GM23338 (cell line): ENCODE measurements around the gene ETV3. TPM values are rescaled to one million over a fixed set of nuclear protein-coding genes. Genes with fewer than 3 reads are reported as not detected.

Experiments
- ATAC-seq: fragments of 200-7000 bp; cut with Tn5 transposase; 3 replicates; pipeline ENCODE4 v1.9.1; 2020
- DNase-seq: peaks from one replicate; pipeline ENCODE4 v3.0.0-alpha.2; 2015; ENCODE audit warnings: low spot score
- H2AFZ ChIP-seq: fragments of 200-600 bp; sonication (generic); 2 replicates; pipeline ENCODE4 v1.8.0; 2016; ENCODE audit warnings: antibody characterized with exemption, mild to moderate bottlenecking, moderate library complexity
- H3F3A ChIP-seq: fragments of 200-600 bp; sonication (generic); replicated peaks from 2 replicates; pipeline ENCODE4 v1.8.0; 2017; ENCODE audit warnings: antibody characterized with exemption, mixed run types, low read depth
- H3K27ac ChIP-seq: fragments of 200-600 bp; sonication (generic); 2 replicates; pipeline ENCODE4 v1.6.1; 2016; ENCODE audit warnings: low read depth
- H3K27me3 ChIP-seq: fragments of 200-600 bp; sonication (generic); 2 replicates; pipeline ENCODE4 v1.8.0; 2016; ENCODE audit warnings: mild to moderate bottlenecking, mixed run types, moderate library complexity; ENCODE audit not compliant: insufficient read depth
- H3K36me3 ChIP-seq: fragments of 200-600 bp; sonication (generic); 2 replicates; pipeline ENCODE4 v1.8.0; 2016; ENCODE audit warnings: mild to moderate bottlenecking; ENCODE audit not compliant: insufficient read depth
- H3K4me1 ChIP-seq: fragments of 200-600 bp; sonication (generic); 2 replicates; pipeline ENCODE4 v1.8.0; 2016; ENCODE audit warnings: mild to moderate bottlenecking, moderate library complexity; ENCODE audit not compliant: insufficient read depth
- H3K4me2 ChIP-seq: fragments of 200-600 bp; sonication (generic); 2 replicates; pipeline ENCODE4 v1.7.1; 2017; ENCODE audit warnings: mixed run types
- H3K4me3 ChIP-seq: fragments of 200-600 bp; sonication (generic); 2 replicates; pipeline ENCODE4 v1.6.1; 2016; ENCODE audit warnings: mixed run types
- H3K79me2 ChIP-seq: fragments of 200-600 bp; sonication (generic); replicated peaks from 2 replicates; pipeline ENCODE4 v1.8.0; 2017; ENCODE audit warnings: mild to moderate bottlenecking; ENCODE audit not compliant: insufficient read depth
- H3K9me2 ChIP-seq: fragments of 200-600 bp; sonication (generic); 2 replicates; pipeline ENCODE4 v1.8.0; 2017; ENCODE audit not compliant: insufficient read depth
- H4K20me1 ChIP-seq: fragments of 200-600 bp; sonication (generic); replicated peaks from 2 replicates; pipeline ENCODE4 v1.8.0; 2017; ENCODE audit warnings: mild to moderate bottlenecking; ENCODE audit not compliant: insufficient read depth
- H3K27ac Mint-ChIP-seq: 2 replicates; pipeline ENCODE4 v1.8.0; 2020; ENCODE audit warnings: inconsistent platforms, mild to moderate bottlenecking, moderate library complexity, mixed read lengths
- H3K27me3 Mint-ChIP-seq: 3 replicates; pipeline ENCODE4 v1.8.0; 2022; ENCODE audit warnings: low read depth, mild to moderate bottlenecking, moderate library complexity, mixed read lengths, inconsistent platforms; ENCODE audit not compliant: insufficient read depth, poor library complexity
- H3K36me3 Mint-ChIP-seq: 3 replicates; pipeline ENCODE4 v1.8.0; 2021; ENCODE audit warnings: low read depth, mild to moderate bottlenecking, inconsistent platforms, moderate library complexity, mixed read lengths
- H3K4me1 Mint-ChIP-seq: 3 replicates; pipeline ENCODE4 v1.8.0; 2020; ENCODE audit warnings: mild to moderate bottlenecking, inconsistent platforms, mixed read lengths
- H3K4me3 Mint-ChIP-seq: 3 replicates; pipeline ENCODE4 v1.8.0; 2021; ENCODE audit warnings: moderate library complexity, mild to moderate bottlenecking, inconsistent platforms, mixed read lengths
- H3K9me3 Mint-ChIP-seq: 3 replicates; pipeline ENCODE4 v1.8.0; 2020; ENCODE audit warnings: moderate library complexity, mild to moderate bottlenecking, inconsistent platforms, mixed read lengths
- CTCF ChIP-seq, 2 experiments: fragments of 200-600 bp in 1 of 2; sonication (generic) in 1 of 2; conservative IDR thresholded peaks; 2 replicates each; pipeline versions ENCODE4 v1.5.1 to v1.6.1; 2016 to 2017; ENCODE audit warnings: antibody characterized with exemption in 2 of 2, low read depth in 2 of 2, mild to moderate bottlenecking in 2 of 2, moderate library complexity in 1 of 2
- ETS1 ChIP-seq: IDR thresholded peaks from 2 replicates; pipeline ENCODE4 v1.6.1; 2016; ENCODE audit warnings: antibody characterized with exemption
- EZH2 ChIP-seq: fragments of 200-600 bp; sonication (generic); IDR thresholded peaks from one replicate; pipeline ENCODE4 v1.8.0; 2017; ENCODE audit warnings: antibody characterized with exemption, mild to moderate bottlenecking, low read depth; ENCODE audit not compliant: unreplicated experiment
- EZH2phosphoT487 ChIP-seq: fragments of 200-600 bp; sonication (generic); IDR thresholded peaks from one replicate; pipeline ENCODE4 v1.8.1; 2018; ENCODE audit warnings: antibody characterized with exemption; ENCODE audit not compliant: unreplicated experiment
- JUNB ChIP-seq: IDR thresholded peaks from one replicate; pipeline ENCODE4 v1.6.1; 2016; ENCODE audit warnings: antibody characterized with exemption; ENCODE audit not compliant: unreplicated experiment
- STAT1 ChIP-seq: IDR thresholded peaks from one replicate; pipeline ENCODE4 v1.6.1; 2016; ENCODE audit warnings: antibody characterized with exemption; ENCODE audit not compliant: unreplicated experiment
- ZNF114 ChIP-seq: fragments of 250-450 bp; sonication (Bioruptor Pico); IDR thresholded peaks from 2 replicates; pipeline ENCODE4 v1.5.0; 2020; ENCODE audit warnings: mild to moderate bottlenecking, moderate library complexity
- ZNF331 ChIP-seq: fragments of 250-450 bp; sonication (Bioruptor Pico); IDR thresholded peaks from 2 replicates; pipeline ENCODE4 v1.5.0; 2020; ENCODE audit warnings: low read depth, mild to moderate bottlenecking, moderate library complexity
- polyA plus RNA-seq: library from polyadenylated mRNA; unstranded; fragments of >200 nt; fragmentation: Nextera tagmentation; extraction: Ambion mirVana; gene quantifications from 2 replicates; pipeline ENCODE4 v1.2.1, GENCODE V29; 2016
- total RNA-seq: library from RNA; depleted of rRNA; stranded (reverse); fragments of >200 nt; shearing (Covaris generic); gene quantifications from 2 replicates; pipeline ENCODE4 v1.2.3, GENCODE V29; 2014

The ETV3 gene
- total and polyA plus RNA-seq, 2 experiments from 2014 or later: 8.1 to 19.6 TPM

- no peak for TF ChIP-seq ETS1
- TF ChIP-seq EZH2phosphoT487: no peak
- no peak for TF ChIP-seq ZNF114 (CRISPR knock-in tag)
- TF ChIP-seq STAT1: no peak
- no peak for TF ChIP-seq EZH2
- TF ChIP-seq ZNF331 (CRISPR knock-in tag): no peak
- TF ChIP-seq JUNB: no peak
- peak overlapping the region; percentile 57; the same call in 1 of the 2 replicates for H3K27ac ChIP-seq
- H3K36me3 ChIP-seq: peaks cover 29% of the 10 kb centered on the region
- H3K4me3 Mint-ChIP-seq: peak overlapping the region; percentile 98
- H3K36me3 Mint-ChIP-seq: peaks cover 38% of the 10 kb centered on the region
- no peak overlapping the region for H2AFZ ChIP-seq
- peak overlapping the region; percentile 83 for H3K4me3 ChIP-seq
- H3K9me2 ChIP-seq: no peaks in the 10 kb centered on the region
- H3K27me3 ChIP-seq: peaks cover 6% of the 10 kb centered on the region; the same call in 1 of the 2 replicates
- H3F3A ChIP-seq: peaks cover 5% of the 10 kb centered on the region; the same call in 1 of the 2 replicates
- peaks cover 13% of the 10 kb centered on the region for H3K27me3 Mint-ChIP-seq
- ATAC-seq (peak; percentile 36), DNase-seq (no peak)
- H3K79me2 ChIP-seq: peaks cover 23% of the 10 kb centered on the region
- H3K4me1 Mint-ChIP-seq: peaks cover 51% of the 10 kb centered on the region
- H3K9me3 Mint-ChIP-seq: no peaks in the 10 kb centered on the region
- peaks cover 27% of the 10 kb centered on the region for H4K20me1 ChIP-seq
- peak overlapping the region; percentile 83 for H3K4me2 ChIP-seq
- H3K27ac Mint-ChIP-seq: peak overlapping the region; percentile 95
- H3K4me1 ChIP-seq: peaks cover 47% of the 10 kb centered on the region
These were observed 581 bp downstream of the ETV3 start for GRCh38 chr1:157137408-157138219.

GRCh38 chr1:157137046-157137407, 1.2 kb downstream of the ETV3 start:
- Histone ChIP-seq H3K4me1 (peaks cover 41% of the 10 kb centered on the region), H3K27ac (no peak overlapping the region), H2AFZ (no peak overlapping the region), H3F3A (peaks cover 5% of the 10 kb centered on the region; the same call in 1 of the 2 replicates), H3K79me2 (peaks cover 23% of the 10 kb centered on the region), H3K9me2 (no peaks in the 10 kb centered on the region), H3K36me3 (peaks cover 32% of the 10 kb centered on the region), H3K4me2 (peak overlapping the region; percentile 83), H3K4me3 (peak overlapping the region; percentile 83), H3K27me3 (peaks cover 4% of the 10 kb centered on the region; the same call in 1 of the 2 replicates), H4K20me1 (peaks cover 27% of the 10 kb centered on the region)
- Mint-ChIP-seq H3K9me3 (no peaks in the 10 kb centered on the region), H3K27ac (no peak overlapping the region), H3K4me3 (peak overlapping the region; percentile 98), H3K27me3 (peaks cover 15% of the 10 kb centered on the region), H3K36me3 (peaks cover 44% of the 10 kb centered on the region), H3K4me1 (peaks cover 47% of the 10 kb centered on the region)
- DNase-seq (no peak), ATAC-seq (no peak)
- TF ChIP-seq EZH2: no peak

- Histone ChIP-seq H3K4me2 (peak overlapping the region; percentile 83; the same call in 1 of the 2 replicates), H3K4me3 (peak overlapping the region; percentile 83), H3F3A (peaks cover 5% of the 10 kb centered on the region; the same call in 1 of the 2 replicates), H3K4me1 (peaks cover 34% of the 10 kb centered on the region), H3K27me3 (no peaks in the 10 kb centered on the region), H3K27ac (no peak overlapping the region), H2AFZ (no peak overlapping the region), H3K36me3 (peaks cover 41% of the 10 kb centered on the region), H4K20me1 (peaks cover 27% of the 10 kb centered on the region), H3K9me2 (no peaks in the 10 kb centered on the region), H3K79me2 (peaks cover 23% of the 10 kb centered on the region)
- H3K4me3 Mint-ChIP-seq: peak overlapping the region; percentile 98
- ATAC-seq (no peak), DNase-seq (no peak)
- peaks cover 40% of the 10 kb centered on the region for H3K4me1 Mint-ChIP-seq
- H3K36me3 Mint-ChIP-seq: peaks cover 53% of the 10 kb centered on the region
- H3K27me3 Mint-ChIP-seq: peaks cover 10% of the 10 kb centered on the region
- peak; percentile 17 to 33; a peak in 1 of 4 replicates for TF ChIP-seq CTCF (conservative IDR thresholded peaks at IDR 0.05; ENCODE audit: low read depth in 2 of 2)
- TF ChIP-seq EZH2phosphoT487: no peak
- H3K9me3 Mint-ChIP-seq: no peaks in the 10 kb centered on the region
- H3K27ac Mint-ChIP-seq: no peak overlapping the region
These were observed 2.1 kb downstream of the ETV3 start for GRCh38 chr1:157136133-157136532.
